Trophoblast cell (in vitro differentiated cells and primary cell): ENCODE data around the gene GRK6.
A peak's percentile ranks its signal among the peaks of the same experiment; 100 is the strongest.

Source experiments
- DNase-seq, 2 donors: peaks; one replicate each; pipeline ENCODE4 v3.0.0-alpha.2; 2016
- H2AFZ ChIP-seq: 2 replicates; pipeline ENCODE4 v1.6.1; 2013; ENCODE audit warnings: low read length, moderate library complexity, mild to moderate bottlenecking; ENCODE audit not compliant: insufficient read depth, poor library complexity
- H2AK5ac ChIP-seq: 2 replicates; pipeline ENCODE4 v1.6.1; 2013; ENCODE audit warnings: mild to moderate bottlenecking, low read length
- H2BK120ac ChIP-seq: 2 replicates; pipeline ENCODE4 v1.6.1; 2013; ENCODE audit warnings: low read length, mild to moderate bottlenecking, moderate library complexity; ENCODE audit not compliant: insufficient read depth, poor library complexity
- H2BK12ac ChIP-seq: 2 replicates; pipeline ENCODE4 v1.6.1; 2013; ENCODE audit warnings: mild to moderate bottlenecking, low read length, moderate library complexity
- H2BK5ac ChIP-seq: 2 replicates; pipeline ENCODE4 v1.6.1; 2013; ENCODE audit warnings: low read length, low read depth, moderate library complexity, mild to moderate bottlenecking; ENCODE audit not compliant: poor library complexity
- H3K14ac ChIP-seq: 2 replicates; pipeline ENCODE4 v1.6.1; 2013; ENCODE audit warnings: mild to moderate bottlenecking, low read length
- H3K18ac ChIP-seq: 2 replicates; pipeline ENCODE4 v1.6.1; 2013; ENCODE audit warnings: mild to moderate bottlenecking, low read length
- H3K23ac ChIP-seq: 2 replicates; pipeline ENCODE4 v1.6.1; 2013; ENCODE audit warnings: low read length
- H3K27ac ChIP-seq: 2 replicates; pipeline ENCODE4 v1.5.1; 2013; ENCODE audit warnings: low read depth, mild to moderate bottlenecking, inconsistent platforms, low read length, moderate library complexity
- H3K27me3 ChIP-seq: 2 replicates; pipeline ENCODE4 v1.6.1; 2013; ENCODE audit warnings: inconsistent platforms, mild to moderate bottlenecking, low read length, moderate library complexity; ENCODE audit not compliant: insufficient read depth
- H3K36me3 ChIP-seq, 2 experiments: 1 replicate in 1 of 2; 2 replicates in 1 of 2; pipeline ENCODE4 v1.6.1; 2013; ENCODE audit warnings: low read length in 2 of 2, mild to moderate bottlenecking in 2 of 2, moderate library complexity in 1 of 2; ENCODE audit not compliant: insufficient read depth in 2 of 2, control insufficient read depth in 1 of 2
- H3K4ac ChIP-seq: 2 replicates; pipeline ENCODE4 v1.6.1; 2013; ENCODE audit warnings: low read depth, mild to moderate bottlenecking, low read length, moderate library complexity
- H3K4me1 ChIP-seq, 2 experiments: 1 replicate in 1 of 2; 2 replicates in 1 of 2; pipeline ENCODE4 v1.6.1; 2013; ENCODE audit warnings: low read length in 2 of 2, mild to moderate bottlenecking in 2 of 2, moderate library complexity in 1 of 2; ENCODE audit not compliant: insufficient read depth in 2 of 2, control insufficient read depth in 1 of 2
- H3K4me2 ChIP-seq: 2 replicates; pipeline ENCODE4 v1.6.1; 2013; ENCODE audit warnings: inconsistent platforms, mild to moderate bottlenecking, low read length, moderate library complexity
- H3K4me3 ChIP-seq: 2 replicates; pipeline ENCODE4 v1.5.1; 2013; ENCODE audit warnings: mild to moderate bottlenecking, low read depth, low read length, inconsistent platforms
- H3K79me1 ChIP-seq: one replicate; pipeline ENCODE4 v1.6.1; 2013; ENCODE audit warnings: low read length
- H3K79me2 ChIP-seq: 2 replicates; pipeline ENCODE4 v1.6.1; 2013; ENCODE audit warnings: low read length, mild to moderate bottlenecking; ENCODE audit not compliant: control insufficient read depth, insufficient read depth, poor library complexity
- H3K9ac ChIP-seq: 2 replicates; pipeline ENCODE4 v1.6.1; 2013; ENCODE audit warnings: mild to moderate bottlenecking, low read length
- H3K9me3 ChIP-seq: 2 replicates; pipeline ENCODE4 v1.6.1; 2013; ENCODE audit warnings: low read depth, mild to moderate bottlenecking, control low read depth, inconsistent platforms, low read length; ENCODE audit not compliant: insufficient read depth
- H4K12ac ChIP-seq: 2 replicates; pipeline ENCODE4 v1.6.1; 2013; ENCODE audit warnings: low read depth, mild to moderate bottlenecking, low read length, moderate library complexity
- H4K8ac ChIP-seq: 2 replicates; pipeline ENCODE4 v1.6.1; 2013; ENCODE audit warnings: low read depth, mild to moderate bottlenecking, low read length, moderate library complexity
- H4K91ac ChIP-seq: one replicate; pipeline ENCODE4 v1.6.1; 2013; ENCODE audit warnings: low read depth, mild to moderate bottlenecking, low read length, moderate library complexity
- WGBS: extraction: QIAGEN DNeasy Blood & Tissue Kit; methylation state at CpG from one replicate; pipeline ENCODE4 v1.1.7; 2013; ENCODE audit warnings: missing lambda C conversion rate; ENCODE audit not compliant: insufficient read length, insufficient coverage; ENCODE audit errors: extremely low coverage; 5-methylcytosine and 5-hydroxymethylcytosine counted together

GRK6 gene

DNA sequence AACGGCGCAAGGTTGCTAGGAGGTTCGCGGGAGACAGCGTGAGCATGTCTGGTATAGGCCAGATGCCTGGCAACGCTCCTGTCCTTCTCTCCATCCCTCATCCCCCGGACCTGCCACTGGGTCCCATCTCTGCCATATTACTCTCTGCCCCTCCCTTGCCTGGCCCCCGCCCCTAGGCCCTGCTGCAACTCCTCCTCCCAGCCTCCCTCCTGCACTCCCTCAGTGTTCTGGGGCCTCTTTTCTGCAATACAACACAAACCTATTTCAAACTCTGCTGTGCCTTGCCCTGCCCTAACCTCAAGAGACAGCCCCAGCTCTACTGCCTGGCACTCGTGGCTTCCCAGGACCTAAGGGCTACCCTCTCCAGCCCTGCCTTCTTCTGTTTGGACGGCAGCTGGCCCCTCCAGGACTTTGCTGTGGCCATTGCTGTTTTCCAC, 55.9 kb downstream of the GRK6 start:
- Histone ChIP-seq H2BK120ac (no peak overlapping the region), H3K18ac (no peak overlapping the region), H4K91ac (no peak overlapping the region), H2BK5ac (no peak overlapping the region), H3K23ac (no peak overlapping the region), H4K8ac (no peak overlapping the region), H3K79me1 (no peaks in the 10 kb centered on the region), H3K27ac (no peak overlapping the region), H3K36me3 (peaks cover 51 to 59% of the 10 kb centered on the region in 2 experiments), H2AK5ac (no peak overlapping the region), H3K4me3 (no peak overlapping the region), H3K9ac (no peak overlapping the region), H3K4ac (no peak overlapping the region), H3K79me2 (no peaks in the 10 kb centered on the region), H2BK12ac (no peak overlapping the region), H4K12ac (no peak overlapping the region), H3K27me3 (no peaks in the 10 kb centered on the region), H3K4me2 (no peak overlapping the region), H3K14ac (no peak overlapping the region), H3K4me1 (peaks cover 0 to 4% of the 10 kb centered on the region in 2 experiments), H3K9me3 (no peaks in the 10 kb centered on the region), H2AFZ (no peak overlapping the region)
- no CpG with 5 or more reads among the region's 10 CpGs for WGBS
- DNase-seq: no peak

DNA sequence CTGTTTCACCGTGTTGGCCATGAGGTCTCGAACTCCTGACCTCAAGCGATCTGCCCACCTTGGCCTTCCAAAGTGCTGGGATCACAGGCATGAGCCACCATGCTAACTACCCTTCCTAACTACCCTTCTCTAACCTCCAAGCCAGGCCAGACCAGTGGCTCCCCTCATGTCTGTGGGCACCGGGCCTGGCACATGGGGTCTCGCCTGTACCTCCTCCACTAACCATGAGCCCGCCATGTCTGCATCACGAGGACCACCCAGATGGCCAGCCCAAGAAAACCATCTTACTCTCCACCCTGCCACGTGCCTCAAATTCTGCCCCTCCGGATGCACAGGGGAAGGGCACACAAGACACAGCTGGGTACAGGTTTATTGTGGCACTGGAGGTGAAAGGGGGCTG, 56.6 kb downstream of the GRK6 start:
- H2BK5ac ChIP-seq: no peak overlapping the region
- H2BK120ac ChIP-seq: no peak overlapping the region
- no peak overlapping the region for H3K27ac ChIP-seq
- no peak overlapping the region for H2BK12ac ChIP-seq
- WGBS: no CpG with 5 or more reads among the region's 9 CpGs
- H3K4me3 ChIP-seq: no peak overlapping the region
- no peaks in the 10 kb centered on the region for H3K79me2 ChIP-seq
- peaks cover 58 to 65% of the 10 kb centered on the region in 2 experiments for H3K36me3 ChIP-seq
- no peak overlapping the region for H3K4me2 ChIP-seq
- H4K8ac ChIP-seq: no peak overlapping the region
- H3K9me3 ChIP-seq: no peaks in the 10 kb centered on the region
- no peak overlapping the region for H2AK5ac ChIP-seq
- H3K4me1 ChIP-seq: peaks cover 0 to 4% of the 10 kb centered on the region in 2 experiments
- DNase-seq: no peak
- no peaks in the 10 kb centered on the region for H3K27me3 ChIP-seq
- no peak overlapping the region for H3K14ac ChIP-seq
- no peaks in the 10 kb centered on the region for H3K79me1 ChIP-seq
- H3K23ac ChIP-seq: no peak overlapping the region
- no peak overlapping the region for H3K9ac ChIP-seq
- no peak overlapping the region for H3K18ac ChIP-seq
- H3K4ac ChIP-seq: no peak overlapping the region
- no peak overlapping the region for H4K91ac ChIP-seq
- no peak overlapping the region for H2AFZ ChIP-seq
- peak overlapping the region; percentile 48 for H4K12ac ChIP-seq

DNA sequence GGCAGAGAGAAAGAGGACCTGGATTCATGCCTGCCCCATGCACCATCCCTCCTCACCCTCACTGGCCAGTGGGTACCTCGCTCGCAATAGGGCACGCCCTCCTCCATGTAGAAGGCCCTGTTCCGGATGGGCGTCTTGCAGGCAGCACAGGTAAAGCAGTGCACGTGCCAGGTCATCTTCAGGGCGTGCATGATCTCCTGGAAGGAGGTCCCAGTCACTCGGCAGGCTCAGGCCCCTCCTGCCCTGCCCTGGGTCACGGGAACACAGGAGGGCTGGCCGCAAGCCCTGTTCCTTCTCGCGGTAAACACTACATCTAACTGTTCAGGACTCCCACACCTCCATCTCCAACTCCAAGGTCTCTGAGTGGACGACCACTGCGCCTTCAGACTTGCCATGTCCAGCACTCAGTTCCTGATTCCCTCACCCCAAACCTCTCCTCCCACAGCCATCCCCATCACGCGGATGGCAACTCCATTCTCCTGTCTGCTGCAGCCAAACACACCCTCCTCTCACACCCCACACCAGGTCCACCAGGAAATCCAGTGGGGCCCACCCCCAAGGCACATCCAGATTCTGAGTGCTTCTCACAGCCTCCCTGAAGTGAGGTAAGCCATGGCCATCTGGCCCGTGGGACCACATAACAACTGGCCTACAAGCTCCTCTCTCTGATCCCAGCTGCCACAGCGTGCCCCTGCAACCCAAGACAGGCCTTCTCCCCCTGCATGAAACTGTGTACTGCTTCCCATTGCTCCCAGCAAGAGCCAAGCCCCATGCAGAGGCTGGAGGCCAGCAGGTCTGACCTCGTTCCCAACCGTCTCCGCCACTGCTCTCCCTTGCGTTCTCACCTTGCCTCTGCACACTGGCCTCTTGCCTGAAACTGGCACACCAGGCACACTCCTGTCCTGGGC, 57.8 kb downstream of the GRK6 start:
- WGBS: no CpG with 5 or more reads among the region's 22 CpGs
- Histone ChIP-seq H3K4me1 (peaks cover 0 to 3% of the 10 kb centered on the region in 2 experiments), H3K4me2 (no peak overlapping the region), H3K36me3 (peaks cover 70 to 75% of the 10 kb centered on the region in 2 experiments), H3K18ac (no peak overlapping the region), H2BK5ac (no peak overlapping the region), H3K9me3 (no peaks in the 10 kb centered on the region), H2AK5ac (no peak overlapping the region), H2BK12ac (no peak overlapping the region), H3K14ac (no peak overlapping the region), H3K9ac (no peak overlapping the region), H4K8ac (peak overlapping the region; percentile 14), H3K79me1 (no peaks in the 10 kb centered on the region), H4K12ac (peak overlapping the region; percentile 12), H3K4me3 (no peak overlapping the region), H3K23ac (no peak overlapping the region), H4K91ac (no peak overlapping the region), H2BK120ac (no peak overlapping the region), H2AFZ (no peak overlapping the region), H3K27me3 (no peaks in the 10 kb centered on the region), H3K4ac (no peak overlapping the region), H3K79me2 (no peaks in the 10 kb centered on the region), H3K27ac (no peak overlapping the region)
- DNase-seq: no peak

DNA sequence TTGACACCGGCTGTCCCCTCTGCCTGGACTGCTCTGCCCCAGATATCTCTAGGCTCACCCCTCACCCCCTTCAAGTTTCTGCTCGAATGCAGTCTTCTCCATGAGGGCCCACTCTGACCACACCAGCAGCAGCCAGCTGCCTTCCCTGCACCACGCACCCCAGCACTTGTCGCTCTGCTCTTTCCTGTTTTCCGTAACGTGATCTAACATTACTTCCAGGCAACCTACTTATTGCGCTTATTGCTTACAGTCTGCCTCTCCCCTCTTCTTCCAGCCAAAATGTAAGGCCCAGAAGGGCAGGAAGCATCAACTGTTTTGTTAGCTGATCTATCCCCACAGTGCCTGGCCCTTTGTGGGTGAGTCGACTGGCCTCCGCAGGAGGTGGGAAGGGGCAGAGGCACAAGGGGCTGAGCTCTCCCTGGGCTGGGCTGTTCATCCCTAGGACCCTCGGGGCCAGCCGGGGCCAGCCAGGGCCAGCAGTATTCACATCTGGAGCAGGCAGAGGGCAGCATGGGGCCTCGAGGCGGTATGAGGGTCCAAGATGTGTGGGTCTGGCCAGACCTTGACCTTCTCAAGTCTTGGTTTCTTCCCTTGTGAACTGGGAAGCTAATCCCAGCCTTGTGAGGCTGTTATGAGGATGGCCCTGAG, 58.5 kb downstream of the GRK6 start:
- Histone ChIP-seq H4K8ac (peak overlapping the region; percentile 14), H3K4me2 (no peak overlapping the region), H2AK5ac (no peak overlapping the region), H3K27ac (no peak overlapping the region), H3K14ac (no peak overlapping the region), H2AFZ (no peak overlapping the region), H3K27me3 (no peaks in the 10 kb centered on the region), H3K23ac (no peak overlapping the region), H3K4me1 (no peaks in the 10 kb centered on the region), H2BK120ac (no peak overlapping the region), H3K79me1 (no peaks in the 10 kb centered on the region), H4K91ac (no peak overlapping the region), H2BK12ac (no peak overlapping the region), H3K9me3 (no peaks in the 10 kb centered on the region), H3K4ac (no peak overlapping the region), H3K36me3 (peaks cover 77 to 80% of the 10 kb centered on the region in 2 experiments), H2BK5ac (no peak overlapping the region), H4K12ac (no peak overlapping the region), H3K4me3 (no peak overlapping the region), H3K79me2 (no peaks in the 10 kb centered on the region), H3K18ac (no peak overlapping the region), H3K9ac (no peak overlapping the region)
- no peak for DNase-seq
- WGBS: no CpG with 5 or more reads among the region's 13 CpGs
